GM12874 (cell line): ENCODE measurements around the gene WIPF3.

ENCODE experiments used
- TF ChIP-seq, protein P1 (sequence below): IDR thresholded peaks from 2 replicates; pipeline ENCODE4 v1.5.1; 2011; ENCODE audit warnings: low read depth, mild to moderate bottlenecking, control low read depth, low read length, moderate library complexity; ENCODE audit not compliant: insufficient read depth

WIPF3 gene

GRCh38 chr7:29871787-29872398 lies 65.6 kb downstream of the WIPF3 start:
- TF ChIP-seq, protein P1, sequence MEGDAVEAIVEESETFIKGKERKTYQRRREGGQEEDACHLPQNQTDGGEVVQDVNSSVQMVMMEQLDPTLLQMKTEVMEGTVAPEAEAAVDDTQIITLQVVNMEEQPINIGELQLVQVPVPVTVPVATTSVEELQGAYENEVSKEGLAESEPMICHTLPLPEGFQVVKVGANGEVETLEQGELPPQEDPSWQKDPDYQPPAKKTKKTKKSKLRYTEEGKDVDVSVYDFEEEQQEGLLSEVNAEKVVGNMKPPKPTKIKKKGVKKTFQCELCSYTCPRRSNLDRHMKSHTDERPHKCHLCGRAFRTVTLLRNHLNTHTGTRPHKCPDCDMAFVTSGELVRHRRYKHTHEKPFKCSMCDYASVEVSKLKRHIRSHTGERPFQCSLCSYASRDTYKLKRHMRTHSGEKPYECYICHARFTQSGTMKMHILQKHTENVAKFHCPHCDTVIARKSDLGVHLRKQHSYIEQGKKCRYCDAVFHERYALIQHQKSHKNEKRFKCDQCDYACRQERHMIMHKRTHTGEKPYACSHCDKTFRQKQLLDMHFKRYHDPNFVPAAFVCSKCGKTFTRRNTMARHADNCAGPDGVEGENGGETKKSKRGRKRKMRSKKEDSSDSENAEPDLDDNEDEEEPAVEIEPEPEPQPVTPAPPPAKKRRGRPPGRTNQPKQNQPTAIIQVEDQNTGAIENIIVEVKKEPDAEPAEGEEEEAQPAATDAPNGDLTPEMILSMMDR = no peak

GRCh38 chr7:29873644-29874294 lies 67.5 kb downstream of the WIPF3 start:
- TF ChIP-seq, protein P1 = no peak

DNA sequence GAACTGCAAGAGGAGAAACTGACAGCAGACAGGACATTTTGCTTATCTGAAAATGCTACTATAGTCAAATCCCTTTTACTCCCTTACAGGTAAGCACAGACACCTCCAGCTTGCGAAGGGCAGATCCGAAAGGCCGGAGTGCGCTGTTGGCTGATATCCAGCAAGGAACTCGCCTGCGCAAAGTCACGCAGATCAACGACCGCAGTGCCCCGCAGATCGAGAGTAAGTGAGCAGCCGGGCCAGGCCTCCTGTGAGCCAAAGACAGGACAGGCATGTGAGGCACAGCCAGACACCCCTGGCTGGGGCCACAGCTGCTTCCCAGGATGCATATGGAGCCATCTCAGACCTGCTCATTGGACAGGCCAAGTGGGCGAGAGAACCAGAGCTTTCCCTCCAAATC lies 69.4 kb downstream of the WIPF3 start:
- TF ChIP-seq, protein P1 = no peak

- TF ChIP-seq, protein P1 = no peak
Measured at GRCh38 chr7:29877196-29877595, 70.9 kb downstream of the WIPF3 start.

GRCh38 chr7:29878081-29878688 lies 71.9 kb downstream of the WIPF3 start:
- TF ChIP-seq, protein P1 = peak; percentile 32; the same call in 1 of the 2 replicates

GRCh38 chr7:29879609-29880008 lies 73.3 kb downstream of the WIPF3 start:
- TF ChIP-seq, protein P1 = no peak

- TF ChIP-seq, protein P1 = no peak
Measured at GRCh38 chr7:29881724-29882123, 75.4 kb downstream of the WIPF3 start.
